HAP-1 (cell line): ENCODE data around the gene RNF152.

ENCODE experiments used
- DNase-seq, 2 experiments: peaks; one replicate each; pipeline ENCODE4 v3.0.0-alpha.2; 2016 to 2020; ENCODE audit warnings: low spot score in 2 of 2
- H3K27me3 ChIP-seq: fragments of 250-450 bp; sonication (Bioruptor Pico); 2 replicates; pipeline ENCODE4 v1.5.1; 2020; ENCODE audit warnings: low read depth, mild to moderate bottlenecking, moderate library complexity
- H3K36me3 ChIP-seq: fragments of 250-450 bp; sonication (Bioruptor Pico); replicated peaks from 2 replicates; pipeline ENCODE4 v1.5.1; 2020; ENCODE audit warnings: mild to moderate bottlenecking
- H3K4me1 ChIP-seq: fragments of 250-450 bp; sonication (Bioruptor Pico); 2 replicates; pipeline ENCODE4 v1.5.1; 2020; ENCODE audit warnings: mild to moderate bottlenecking
- H3K4me3 ChIP-seq: fragments of 250-450 bp; sonication (Bioruptor Pico); 2 replicates; pipeline ENCODE4 v1.5.1; 2020; ENCODE audit warnings: mild to moderate bottlenecking, moderate library complexity
- H3K9me3 ChIP-seq: fragments of 250-450 bp; sonication (Bioruptor Pico); 2 replicates; pipeline ENCODE4 v1.5.1; 2020; ENCODE audit warnings: mild to moderate bottlenecking, moderate library complexity
- in situ Hi-C: fragments of 300-500 bp; cut with MboI; formaldehyde crosslinking; loops from 3 replicates; pipeline ENCODE4 v1.14.3; 2020; ENCODE audit warnings: low sequenced_read_pairs, inconsistent platforms, mixed read lengths

Gene RNF152

GRCh38 chr18:61888622-61889021 lies 4.2 kb downstream of the RNF152 start:
- Histone ChIP-seq H3K36me3 (no peaks in the 10 kb centered on the region), H3K4me3 (no peak overlapping the region), H3K9me3 (no peaks in the 10 kb centered on the region), H3K27me3 (no peaks in the 10 kb centered on the region), H3K4me1 (peaks cover 20% of the 10 kb centered on the region)
- no peak for DNase-seq
- in situ Hi-C loops, result no loop called here

GRCh38 chr18:61887838-61888237 lies 5.0 kb downstream of the RNF152 start:
- Histone ChIP-seq H3K36me3 (no peaks in the 10 kb centered on the region), H3K4me1 (peaks cover 20% of the 10 kb centered on the region), H3K4me3 (no peak overlapping the region), H3K9me3 (no peaks in the 10 kb centered on the region), H3K27me3 (no peaks in the 10 kb centered on the region)
- no peak for DNase-seq
- in situ Hi-C loops, result no loop called here

GRCh38 chr18:61883547-61883946 lies 9.3 kb downstream of the RNF152 start:
- no peaks in the 10 kb centered on the region for H3K27me3 ChIP-seq
- no peaks in the 10 kb centered on the region for H3K36me3 ChIP-seq
- no peaks in the 10 kb centered on the region for H3K4me1 ChIP-seq
- no peak for DNase-seq
- H3K4me3 ChIP-seq, result no peak overlapping the region
- in situ Hi-C loops, result no loop called here
- H3K9me3 ChIP-seq, result no peaks in the 10 kb centered on the region

DNA sequence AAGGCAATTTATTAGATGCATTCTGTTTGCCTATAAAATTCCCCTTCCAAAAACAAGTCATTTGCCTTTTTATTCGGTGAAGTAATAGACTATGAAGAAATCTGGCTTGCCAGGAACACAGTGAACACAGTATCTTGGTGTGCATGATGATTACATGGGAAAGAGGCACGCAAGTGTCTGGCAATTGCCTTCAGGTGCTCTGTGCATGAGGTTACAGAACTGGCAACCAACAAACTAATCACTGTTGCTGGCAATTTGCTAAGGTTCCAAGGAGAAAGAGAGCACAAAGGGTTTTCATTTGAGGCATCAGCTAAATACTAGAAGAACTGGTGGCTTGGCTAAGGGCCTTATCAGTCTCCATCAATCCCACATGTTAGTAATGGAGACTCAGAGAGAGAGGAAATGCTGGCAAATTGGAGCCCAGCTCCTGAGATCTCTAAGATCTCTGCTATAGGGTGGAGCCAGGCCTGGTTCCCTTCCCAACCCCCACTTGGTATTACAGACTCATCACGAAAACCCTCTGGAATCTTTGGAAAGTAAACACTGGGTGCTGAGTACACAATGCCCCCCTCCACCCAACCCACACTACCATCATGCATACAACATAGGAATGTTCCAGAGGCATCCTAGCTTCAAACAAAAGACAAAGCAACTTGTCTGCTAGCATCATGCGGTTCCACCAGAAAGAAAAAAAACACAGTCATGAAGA lies 10.4 kb downstream of the RNF152 start:
- H3K4me1 ChIP-seq, result no peaks in the 10 kb centered on the region
- no peaks in the 10 kb centered on the region for H3K9me3 ChIP-seq
- DNase-seq, result no peak
- H3K36me3 ChIP-seq, result no peaks in the 10 kb centered on the region
- H3K27me3 ChIP-seq, result no peaks in the 10 kb centered on the region
- no peak overlapping the region for H3K4me3 ChIP-seq
- in situ Hi-C loops, result no loop called here

DNA sequence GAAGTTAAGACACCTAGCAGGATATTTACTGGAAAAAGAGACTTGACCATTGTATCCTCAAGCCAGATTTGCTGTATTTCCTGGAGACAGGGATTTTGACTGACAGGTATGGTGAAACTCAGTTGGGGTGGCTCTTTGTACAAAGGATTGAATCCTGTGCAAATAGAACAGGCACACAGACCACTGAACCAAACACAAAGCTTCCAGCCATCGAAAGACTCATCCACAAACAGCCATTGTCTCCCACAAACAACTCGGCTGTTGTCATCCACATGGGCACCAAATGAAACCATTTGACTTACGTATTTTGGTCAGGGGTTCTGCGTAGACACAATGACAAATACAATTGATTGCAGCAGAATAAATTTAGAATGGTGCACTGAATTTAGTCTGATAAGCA lies 15.9 kb downstream of the RNF152 start:
- no peak for DNase-seq
- in situ Hi-C loops, result no loop called here
- Histone ChIP-seq H3K4me1 (peaks cover 7% of the 10 kb centered on the region), H3K36me3 (no peaks in the 10 kb centered on the region), H3K27me3 (no peaks in the 10 kb centered on the region), H3K9me3 (no peaks in the 10 kb centered on the region), H3K4me3 (no peak overlapping the region)

GRCh38 chr18:61870151-61870550 lies 22.7 kb downstream of the RNF152 start:
- H3K9me3 ChIP-seq, result no peaks in the 10 kb centered on the region
- no peaks in the 10 kb centered on the region; the same call in 1 of the 2 replicates for H3K4me1 ChIP-seq
- no peaks in the 10 kb centered on the region for H3K27me3 ChIP-seq
- H3K4me3 ChIP-seq, result no peak overlapping the region
- in situ Hi-C loops, result no loop called here
- DNase-seq, result no peak
- H3K36me3 ChIP-seq, result no peaks in the 10 kb centered on the region

DNA sequence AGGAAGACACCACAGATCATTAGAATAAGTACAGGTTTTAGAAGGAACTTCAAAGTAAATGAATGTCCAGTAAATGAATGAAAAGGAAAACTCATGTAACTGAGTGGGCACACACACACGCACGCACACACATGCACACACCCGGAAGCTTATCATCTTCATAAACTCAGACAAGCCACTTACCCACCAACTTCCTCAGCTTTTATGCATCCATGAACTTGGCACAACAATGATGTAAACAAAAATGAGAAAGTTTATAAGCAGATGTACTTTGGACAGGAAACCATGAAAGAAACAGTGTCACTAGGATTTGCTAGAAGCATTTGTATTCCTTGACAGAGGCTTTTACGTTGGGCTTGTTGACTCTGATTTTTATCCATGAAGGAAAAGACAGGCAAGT lies 23.2 kb downstream of the RNF152 start:
- H3K4me1 ChIP-seq, result no peaks in the 10 kb centered on the region; the same call in 1 of the 2 replicates
- no peaks in the 10 kb centered on the region for H3K9me3 ChIP-seq
- H3K27me3 ChIP-seq, result no peaks in the 10 kb centered on the region
- in situ Hi-C loops, result no loop called here
- H3K36me3 ChIP-seq, result no peaks in the 10 kb centered on the region
- H3K4me3 ChIP-seq, result no peak overlapping the region
- no peak for DNase-seq

DNA sequence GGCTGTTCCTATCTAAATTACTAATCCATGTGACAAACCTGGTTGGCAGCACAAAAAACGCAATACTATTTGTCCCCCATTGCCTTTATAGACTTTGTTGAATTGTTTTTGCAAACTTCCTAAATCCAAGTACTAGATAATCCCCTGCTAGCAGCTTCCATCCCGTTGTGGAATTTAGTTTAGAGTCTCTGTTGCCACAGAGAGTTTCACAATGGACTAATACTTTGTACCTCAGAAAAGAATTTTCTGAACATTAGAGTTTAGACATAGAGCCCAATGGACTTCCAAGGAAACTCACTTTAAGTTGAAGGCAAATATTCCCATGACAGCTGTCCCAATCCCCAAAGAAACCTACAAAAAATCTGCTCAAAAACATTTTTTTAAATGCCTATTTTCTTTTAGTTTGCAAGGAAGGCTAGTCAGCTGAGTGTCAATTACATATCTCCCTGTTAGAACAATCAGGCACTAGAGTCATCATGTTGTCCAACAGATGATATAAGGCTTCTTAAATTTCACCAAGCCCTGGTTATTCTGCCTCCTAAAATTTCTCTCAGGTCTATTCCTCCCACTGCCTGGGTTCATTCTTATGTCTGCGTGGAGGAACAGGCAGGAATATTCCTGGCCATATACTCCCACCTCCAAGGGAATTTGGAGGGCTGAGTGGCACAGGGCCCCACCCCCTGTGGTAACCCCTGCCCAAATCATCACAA lies 27.2 kb downstream of the RNF152 start:
- Histone ChIP-seq H3K36me3 (no peaks in the 10 kb centered on the region), H3K27me3 (no peaks in the 10 kb centered on the region), H3K9me3 (no peaks in the 10 kb centered on the region), H3K4me3 (no peak overlapping the region), H3K4me1 (no peaks in the 10 kb centered on the region; the same call in 1 of the 2 replicates)
- in situ Hi-C loops, result no loop called here
- no peak for DNase-seq

DNA sequence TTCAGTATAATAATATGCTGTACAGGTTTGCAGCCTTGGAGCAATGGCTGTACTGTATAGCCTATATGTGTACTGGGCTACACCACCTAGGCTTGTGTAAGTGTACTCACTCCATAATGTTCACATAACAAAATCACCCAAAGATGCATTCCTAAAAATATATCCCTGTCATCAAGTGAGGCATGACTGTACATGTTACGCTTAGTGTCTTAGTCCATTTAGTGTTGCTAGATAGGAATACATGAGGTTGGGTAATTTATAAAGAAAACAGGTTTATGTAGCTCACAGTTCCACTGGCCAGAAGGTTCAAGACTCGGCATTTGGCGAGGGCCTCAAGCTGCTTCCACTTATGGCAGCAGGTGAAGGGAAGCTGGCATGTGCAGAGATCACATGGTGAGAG lies 31.4 kb downstream of the RNF152 start:
- Histone ChIP-seq H3K27me3 (no peaks in the 10 kb centered on the region), H3K4me1 (no peaks in the 10 kb centered on the region), H3K9me3 (no peaks in the 10 kb centered on the region), H3K4me3 (no peak overlapping the region), H3K36me3 (no peaks in the 10 kb centered on the region)
- in situ Hi-C loops, result no loop called here
- DNase-seq, result no peak

GRCh38 chr18:61860302-61860701 lies 32.5 kb downstream of the RNF152 start:
- in situ Hi-C loops, result no loop called here
- H3K4me1 ChIP-seq, result no peaks in the 10 kb centered on the region
- H3K9me3 ChIP-seq, result no peaks in the 10 kb centered on the region
- H3K4me3 ChIP-seq, result no peak overlapping the region
- no peaks in the 10 kb centered on the region for H3K36me3 ChIP-seq
- DNase-seq, result no peak
- no peaks in the 10 kb centered on the region for H3K27me3 ChIP-seq

GRCh38 chr18:61859113-61859512 lies 33.7 kb downstream of the RNF152 start:
- Histone ChIP-seq H3K9me3 (no peaks in the 10 kb centered on the region), H3K36me3 (no peaks in the 10 kb centered on the region), H3K27me3 (no peaks in the 10 kb centered on the region), H3K4me1 (no peaks in the 10 kb centered on the region), H3K4me3 (no peak overlapping the region)
- no peak for DNase-seq
- in situ Hi-C loops, result no loop called here

GRCh38 chr18:61856678-61857077 lies 36.1 kb downstream of the RNF152 start:
- DNase-seq, result no peak
- no peak overlapping the region for H3K4me3 ChIP-seq
- in situ Hi-C loops, result no loop called here
- no peaks in the 10 kb centered on the region for H3K36me3 ChIP-seq
- no peaks in the 10 kb centered on the region for H3K27me3 ChIP-seq
- H3K4me1 ChIP-seq, result no peaks in the 10 kb centered on the region
- no peaks in the 10 kb centered on the region for H3K9me3 ChIP-seq

DNA sequence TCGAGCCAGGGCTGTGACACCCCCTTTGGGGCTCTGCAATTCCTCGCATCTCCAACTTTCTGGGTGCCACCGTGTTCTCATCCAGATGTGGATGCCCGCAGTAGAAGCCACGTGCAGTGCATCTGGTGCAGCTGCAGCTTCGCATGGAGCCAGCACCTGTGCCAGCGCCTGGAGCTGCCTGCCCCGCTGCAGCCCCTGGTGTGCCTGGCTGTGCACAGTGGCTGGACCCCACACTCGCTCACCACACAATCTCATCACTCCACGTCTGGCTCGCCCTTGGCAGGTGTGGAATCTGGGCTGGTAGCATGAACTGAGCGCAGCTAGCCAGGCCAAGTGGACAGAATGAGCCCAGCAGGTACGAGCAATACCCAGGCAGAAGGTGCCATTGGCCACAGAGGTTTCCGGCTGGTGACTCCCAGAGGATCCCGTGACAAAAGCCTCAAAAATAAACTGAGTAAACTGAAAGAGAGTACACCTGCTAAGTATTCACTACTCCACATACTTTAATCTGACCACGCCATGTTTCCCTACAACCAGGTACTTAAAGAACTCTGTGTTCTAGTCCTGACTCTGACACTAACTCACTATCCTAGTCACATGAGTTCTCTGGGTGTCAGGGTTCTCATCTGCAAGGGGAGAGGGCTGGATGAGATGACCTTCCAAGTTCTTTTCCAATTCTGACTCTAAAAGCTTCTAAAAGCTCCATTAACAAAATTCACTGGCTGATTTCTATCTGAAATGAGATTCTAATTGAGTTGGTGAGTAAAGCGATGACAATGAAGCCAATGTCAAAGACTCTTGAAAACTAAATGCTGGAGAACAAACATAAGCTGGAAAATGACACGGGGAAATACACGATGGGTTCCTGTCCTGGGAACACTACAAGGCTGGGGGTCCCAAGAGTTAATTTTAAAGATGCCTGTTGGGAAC lies 37.1 kb downstream of the RNF152 start:
- Histone ChIP-seq H3K27me3 (no peaks in the 10 kb centered on the region), H3K4me3 (no peak overlapping the region), H3K36me3 (no peaks in the 10 kb centered on the region), H3K9me3 (no peaks in the 10 kb centered on the region), H3K4me1 (no peaks in the 10 kb centered on the region)
- DNase-seq, result no peak
- in situ Hi-C loops, result no loop called here
